ENCODE data around the gene COL6A3. TPM values are rescaled to one million over a fixed set of nuclear protein-coding genes. Genes with fewer than 3 reads are reported as not detected.

Gene COL6A3
- total and polyA plus RNA-seq, 7 experiments from 2014 or later = 0.02 to 3.1 (median 2.2) TPM

- Mint-ChIP-seq H3K9me3 (peaks cover 0 to 14% (median 0%) of the 10 kb centered on the region in 11 donors), H3K27me3 (no peaks in the 10 kb centered on the region), H3K4me1 (peaks cover 9 to 29% (median 17%) of the 10 kb centered on the region in 7 donors), H3K36me3 (peaks cover 0 to 3% (median 0%) of the 10 kb centered on the region in 5 donors), H3K4me3 (no peak overlapping the region), H3K27ac (peak overlapping the region in 2 of 9 donors; percentile 12 to 66)
- H3K4me1 ChIP-seq (ENCODE audit: control insufficient read depth in 2 of 2, insufficient read depth in 2 of 2, low read length in 2 of 2) = peaks cover 0 to 8% of the 10 kb centered on the region in 2 donors
- intact Hi-C loops (cut with micrococcal nuclease) = no loop called here
- no peak overlapping the region for H3K27ac ChIP-seq (ENCODE audit: low read depth, low read length)
- no peaks in the 10 kb centered on the region for H3K36me3 ChIP-seq (ENCODE audit: control insufficient read depth in 2 of 3, insufficient read depth in 3 of 3, low read length in 3 of 3)
- no peak overlapping the region for H3K4me3 ChIP-seq (ENCODE audit: low read length)
- POLR2A ChIA-PET = no interaction called here
- no peaks in the 10 kb centered on the region for H3K27me3 ChIP-seq (ENCODE audit: control insufficient read depth in 2 of 2, insufficient read depth in 2 of 2, low read length in 2 of 2)
- DNase-seq (no peak), ATAC-seq (no peak)
- no peaks in the 10 kb centered on the region for H3K9me3 ChIP-seq (ENCODE audit: control insufficient read depth in 2 of 3, low read length in 3 of 3)
- CTCF ChIA-PET = interaction anchor here (1.1 to 1.3 kb wide), 2 partner anchors 8 to 34 kb away, joined by 3 to 4 read pairs; no protein-coding TSS in a partner anchor
Measured at GRCh38 chr2:237455764-237456163, 41.8 kb upstream of the COL6A3 start.

- Histone ChIP-seq H3K4me1 (ENCODE audit: control insufficient read depth in 2 of 2, insufficient read depth in 2 of 2, low read length in 2 of 2) (peaks cover 0 to 8% of the 10 kb centered on the region in 2 donors), H3K9me3 (ENCODE audit: control insufficient read depth in 2 of 3, low read length in 3 of 3) (no peaks in the 10 kb centered on the region), H3K36me3 (ENCODE audit: control insufficient read depth in 2 of 3, insufficient read depth in 3 of 3, low read length in 3 of 3) (no peaks in the 10 kb centered on the region), H3K4me3 (ENCODE audit: low read length) (no peak overlapping the region), H3K27me3 (ENCODE audit: control insufficient read depth in 2 of 2, insufficient read depth in 2 of 2, low read length in 2 of 2) (no peaks in the 10 kb centered on the region), H3K27ac (ENCODE audit: low read depth, low read length) (no peak overlapping the region)
- peaks cover 0 to 8% (median 0%) of the 10 kb centered on the region in 11 donors for H3K9me3 Mint-ChIP-seq
- H3K27ac Mint-ChIP-seq = peak overlapping the region in 3 of 9 donors; percentile 14 to 72 (median 71)
- no peak for ATAC-seq
- peaks cover 15 to 32% (median 25%) of the 10 kb centered on the region in 7 donors for H3K4me1 Mint-ChIP-seq
- no peak for DNase-seq
- H3K27me3 Mint-ChIP-seq = no peaks in the 10 kb centered on the region
- intact Hi-C loops (cut with micrococcal nuclease) = no loop called here
- H3K36me3 Mint-ChIP-seq = peaks cover 0 to 3% (median 0%) of the 10 kb centered on the region in 5 donors
- ChIA-PET POLR2A (no interaction called here), CTCF (no interaction called here)
- no peak overlapping the region for H3K4me3 Mint-ChIP-seq
Measured at GRCh38 chr2:237453671-237454070, 39.7 kb upstream of the COL6A3 start.

- Mint-ChIP-seq H3K27me3 (no peaks in the 10 kb centered on the region), H3K27ac (no peak overlapping the region), H3K9me3 (peaks cover 0 to 7% (median 0%) of the 10 kb centered on the region in 11 donors), H3K4me3 (no peak overlapping the region), H3K36me3 (peaks cover 0 to 3% (median 0%) of the 10 kb centered on the region in 5 donors), H3K4me1 (peaks cover 8 to 24% (median 17%) of the 10 kb centered on the region in 7 donors)
- H3K27me3 ChIP-seq (ENCODE audit: control insufficient read depth in 2 of 2, insufficient read depth in 2 of 2, low read length in 2 of 2) = no peaks in the 10 kb centered on the region
- ATAC-seq (no peak), DNase-seq (no peak)
- H3K4me1 ChIP-seq (ENCODE audit: control insufficient read depth in 2 of 2, insufficient read depth in 2 of 2, low read length in 2 of 2) = peaks cover 0 to under 1% of the 10 kb centered on the region in 2 donors
- H3K27ac ChIP-seq (ENCODE audit: low read depth, low read length) = no peak overlapping the region
- no peaks in the 10 kb centered on the region for H3K9me3 ChIP-seq (ENCODE audit: control insufficient read depth in 2 of 3, low read length in 3 of 3)
- ChIA-PET CTCF (interaction anchor here (0.6 kb wide), 1 partner anchor 32 kb away, joined by 3 read pairs; no protein-coding TSS in a partner anchor), POLR2A (no interaction called here)
- intact Hi-C loops (cut with micrococcal nuclease) = no loop called here
- H3K4me3 ChIP-seq (ENCODE audit: low read length) = no peak overlapping the region
- H3K36me3 ChIP-seq (ENCODE audit: control insufficient read depth in 2 of 3, insufficient read depth in 3 of 3, low read length in 3 of 3) = no peaks in the 10 kb centered on the region
Measured at GRCh38 chr2:237452861-237453260, 38.9 kb upstream of the COL6A3 start.

GRCh38 chr2:237451643-237452469 lies 37.9 kb upstream of the COL6A3 start:
- Mint-ChIP-seq H3K27ac (no peak overlapping the region), H3K9me3 (peaks cover 0 to under 1% (median 0%) of the 10 kb centered on the region in 11 donors), H3K4me1 (peaks cover 8 to 30% (median 17%) of the 10 kb centered on the region in 7 donors), H3K36me3 (no peaks in the 10 kb centered on the region), H3K27me3 (no peaks in the 10 kb centered on the region), H3K4me3 (no peak overlapping the region)
- Histone ChIP-seq H3K9me3 (ENCODE audit: control insufficient read depth in 2 of 3, low read length in 3 of 3) (no peaks in the 10 kb centered on the region), H3K4me1 (ENCODE audit: control insufficient read depth in 2 of 2, insufficient read depth in 2 of 2, low read length in 2 of 2) (no peaks in the 10 kb centered on the region), H3K36me3 (ENCODE audit: control insufficient read depth in 2 of 3, insufficient read depth in 3 of 3, low read length in 3 of 3) (no peaks in the 10 kb centered on the region), H3K27ac (ENCODE audit: low read depth, low read length) (no peak overlapping the region), H3K27me3 (ENCODE audit: control insufficient read depth in 2 of 2, insufficient read depth in 2 of 2, low read length in 2 of 2) (no peaks in the 10 kb centered on the region), H3K4me3 (ENCODE audit: low read length) (no peak overlapping the region)
- CTCF ChIA-PET = interaction anchor here (0.6 to 1.8 kb wide), 3 partner anchors 30 to 32 kb away, joined by 3 to 9 read pairs (median 3); no protein-coding TSS in a partner anchor
- POLR2A ChIA-PET = interaction anchor here (0.8 kb wide), 1 partner anchor 9 kb away, joined by 3 read pairs; no protein-coding TSS in a partner anchor
- ATAC-seq = no peak
- intact Hi-C loops (cut with micrococcal nuclease) = no loop called here
- DNase-seq = no peak

GRCh38 chr2:237450583-237450982 lies 36.6 kb upstream of the COL6A3 start:
- no peaks in the 10 kb centered on the region for H3K4me1 ChIP-seq (ENCODE audit: control insufficient read depth in 2 of 2, insufficient read depth in 2 of 2, low read length in 2 of 2)
- H3K4me3 Mint-ChIP-seq = no peak overlapping the region
- H3K27ac ChIP-seq (ENCODE audit: low read depth, low read length) = no peak overlapping the region
- H3K27me3 ChIP-seq (ENCODE audit: control insufficient read depth in 2 of 2, insufficient read depth in 2 of 2, low read length in 2 of 2) = no peaks in the 10 kb centered on the region
- H3K36me3 Mint-ChIP-seq = no peaks in the 10 kb centered on the region
- POLR2A ChIA-PET = interaction anchor here (0.8 to 1.4 kb wide), 3 partner anchors 8 to 15 kb away, joined by 3 to 5 read pairs (median 4); no protein-coding TSS in a partner anchor
- intact Hi-C loops (cut with micrococcal nuclease) = no loop called here
- peaks cover 8 to 28% (median 17%) of the 10 kb centered on the region in 7 donors for H3K4me1 Mint-ChIP-seq
- no peaks in the 10 kb centered on the region for H3K9me3 ChIP-seq (ENCODE audit: control insufficient read depth in 2 of 3, low read length in 3 of 3)
- ATAC-seq (no peak), DNase-seq (no peak)
- H3K27ac Mint-ChIP-seq = no peak overlapping the region
- CTCF ChIA-PET = interaction anchor here (0.9 to 1.8 kb wide), 2 partner anchors 29 to 30 kb away, joined by 3 to 9 read pairs; no protein-coding TSS in a partner anchor
- H3K36me3 ChIP-seq (ENCODE audit: control insufficient read depth in 2 of 3, insufficient read depth in 3 of 3, low read length in 3 of 3) = no peaks in the 10 kb centered on the region
- no peak overlapping the region for H3K4me3 ChIP-seq (ENCODE audit: low read length)
- peaks cover 0 to 2% (median 0%) of the 10 kb centered on the region in 11 donors for H3K9me3 Mint-ChIP-seq
- no peaks in the 10 kb centered on the region for H3K27me3 Mint-ChIP-seq

GRCh38 chr2:237450108-237450507 lies 36.1 kb upstream of the COL6A3 start:
- ChIA-PET CTCF (interaction anchor here (1.8 kb wide), 1 partner anchor 30 kb away, joined by 9 read pairs; no protein-coding TSS in a partner anchor), POLR2A (interaction anchor here (0.9 to 1.4 kb wide), 3 partner anchors 8 to 20 kb away, joined by 3 to 5 read pairs (median 4); no protein-coding TSS in a partner anchor)
- H3K4me1 ChIP-seq (ENCODE audit: control insufficient read depth in 2 of 2, insufficient read depth in 2 of 2, low read length in 2 of 2) = no peaks in the 10 kb centered on the region
- H3K36me3 Mint-ChIP-seq = no peaks in the 10 kb centered on the region
- intact Hi-C loops (cut with micrococcal nuclease) = no loop called here
- no peaks in the 10 kb centered on the region for H3K9me3 ChIP-seq (ENCODE audit: control insufficient read depth in 2 of 3, low read length in 3 of 3)
- H3K4me3 ChIP-seq (ENCODE audit: low read length) = no peak overlapping the region
- H3K36me3 ChIP-seq (ENCODE audit: control insufficient read depth in 2 of 3, insufficient read depth in 3 of 3, low read length in 3 of 3) = no peaks in the 10 kb centered on the region
- ATAC-seq (no peak), DNase-seq (no peak)
- H3K27ac Mint-ChIP-seq = peak overlapping the region in 3 of 9 donors; percentile 11 to 79 (median 22)
- no peak overlapping the region for H3K4me3 Mint-ChIP-seq
- no peaks in the 10 kb centered on the region for H3K27me3 Mint-ChIP-seq
- H3K27ac ChIP-seq (ENCODE audit: low read depth, low read length) = no peak overlapping the region
- peaks cover 0 to 2% (median 0%) of the 10 kb centered on the region in 11 donors for H3K9me3 Mint-ChIP-seq
- H3K27me3 ChIP-seq (ENCODE audit: control insufficient read depth in 2 of 2, insufficient read depth in 2 of 2, low read length in 2 of 2) = no peaks in the 10 kb centered on the region
- H3K4me1 Mint-ChIP-seq = peaks cover 8 to 32% (median 17%) of the 10 kb centered on the region in 7 donors

Data from naive thymus-derived CD4-positive, alpha-beta T cell (primary cell).